Measurements from ENCODE around the gene SASS6. TPM values are rescaled to one million over a fixed set of nuclear protein-coding genes. Genes with fewer than 3 reads are reported as not detected.

The SASS6 gene
- total RNA-seq, 2 donors from 2014 or later = 1.6 to 2.1 TPM

DNA sequence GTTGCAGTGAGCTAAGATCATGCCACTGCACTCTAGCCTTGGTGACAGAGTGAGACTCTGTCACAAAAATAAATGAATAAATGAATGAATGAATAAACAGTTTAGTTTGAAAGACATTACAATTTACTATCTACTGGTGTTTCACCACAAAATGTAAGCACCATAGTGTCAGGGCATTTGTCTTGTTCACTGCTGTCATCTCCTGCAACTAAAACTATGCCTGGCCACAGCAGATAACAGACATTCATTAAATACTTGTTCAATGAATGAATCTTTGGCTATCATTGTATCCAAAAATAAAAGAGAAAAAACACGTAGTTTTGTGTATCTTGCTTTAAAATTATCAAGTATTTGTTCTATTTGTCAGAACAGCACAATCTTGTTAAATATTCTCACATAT, 32.5 kb downstream of the SASS6 start:
- intact Hi-C loops (cut with DNase I) = no loop called here
- 55 to 56% methylated on average over 1 of the region's 1 CpG for WGBS, 2 donors
- Histone ChIP-seq H3K27ac (no peak overlapping the region), H3K9me3 (no peaks in the 10 kb centered on the region), H3K27me3 (no peaks in the 10 kb centered on the region), H3K4me1 (no peaks in the 10 kb centered on the region), H3K36me3 (replicated peaks in 1 of 2; ENCODE audit: insufficient read depth in 1 of 2, low read depth in 2 of 2) (no peaks in the 10 kb centered on the region), H3K4me3 (no peak overlapping the region)
- no peak for TF ChIP-seq POLR2A (IDR thresholded peaks at IDR 0.05)
- TF ChIP-seq, protein P1, sequence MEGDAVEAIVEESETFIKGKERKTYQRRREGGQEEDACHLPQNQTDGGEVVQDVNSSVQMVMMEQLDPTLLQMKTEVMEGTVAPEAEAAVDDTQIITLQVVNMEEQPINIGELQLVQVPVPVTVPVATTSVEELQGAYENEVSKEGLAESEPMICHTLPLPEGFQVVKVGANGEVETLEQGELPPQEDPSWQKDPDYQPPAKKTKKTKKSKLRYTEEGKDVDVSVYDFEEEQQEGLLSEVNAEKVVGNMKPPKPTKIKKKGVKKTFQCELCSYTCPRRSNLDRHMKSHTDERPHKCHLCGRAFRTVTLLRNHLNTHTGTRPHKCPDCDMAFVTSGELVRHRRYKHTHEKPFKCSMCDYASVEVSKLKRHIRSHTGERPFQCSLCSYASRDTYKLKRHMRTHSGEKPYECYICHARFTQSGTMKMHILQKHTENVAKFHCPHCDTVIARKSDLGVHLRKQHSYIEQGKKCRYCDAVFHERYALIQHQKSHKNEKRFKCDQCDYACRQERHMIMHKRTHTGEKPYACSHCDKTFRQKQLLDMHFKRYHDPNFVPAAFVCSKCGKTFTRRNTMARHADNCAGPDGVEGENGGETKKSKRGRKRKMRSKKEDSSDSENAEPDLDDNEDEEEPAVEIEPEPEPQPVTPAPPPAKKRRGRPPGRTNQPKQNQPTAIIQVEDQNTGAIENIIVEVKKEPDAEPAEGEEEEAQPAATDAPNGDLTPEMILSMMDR (IDR thresholded peaks at IDR 0.05) = no peak
- ATAC-seq = no peak
- no peak for DNase-seq

DNA sequence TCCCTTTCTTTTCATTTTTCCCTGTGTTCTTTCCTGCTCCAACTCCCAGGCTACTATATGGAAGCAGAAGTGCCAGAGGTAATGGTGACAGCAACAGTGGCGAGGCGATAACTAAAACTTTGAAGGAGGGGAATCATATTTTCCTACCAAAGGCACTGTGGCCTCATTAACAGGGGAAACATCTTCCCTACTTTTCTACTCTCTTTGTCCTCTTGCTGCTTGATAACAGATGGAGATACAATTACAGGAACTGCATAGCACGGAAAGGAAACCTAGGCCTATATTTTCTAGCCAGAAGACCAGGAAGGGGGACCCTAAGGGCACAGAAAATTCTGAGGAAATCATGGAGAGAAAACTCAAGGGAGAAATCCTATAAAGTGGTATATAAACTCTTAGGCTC, 42.3 kb downstream of the SASS6 start:
- intact Hi-C loops (cut with DNase I) = no loop called here
- Histone ChIP-seq H3K4me3 (no peak overlapping the region), H3K27ac (no peak overlapping the region), H3K9me3 (no peaks in the 10 kb centered on the region), H3K4me1 (no peaks in the 10 kb centered on the region), H3K27me3 (no peaks in the 10 kb centered on the region), H3K36me3 (replicated peaks in 1 of 2; ENCODE audit: insufficient read depth in 1 of 2, low read depth in 2 of 2) (no peaks in the 10 kb centered on the region)
- TF ChIP-seq, protein P1 (IDR thresholded peaks at IDR 0.05) = no peak
- no peak for TF ChIP-seq POLR2A (IDR thresholded peaks at IDR 0.05)
- 92 to 94% methylated on average over 3 of the region's 3 CpGs for WGBS, 2 donors
- DNase-seq (no peak), ATAC-seq (no peak)

DNA sequence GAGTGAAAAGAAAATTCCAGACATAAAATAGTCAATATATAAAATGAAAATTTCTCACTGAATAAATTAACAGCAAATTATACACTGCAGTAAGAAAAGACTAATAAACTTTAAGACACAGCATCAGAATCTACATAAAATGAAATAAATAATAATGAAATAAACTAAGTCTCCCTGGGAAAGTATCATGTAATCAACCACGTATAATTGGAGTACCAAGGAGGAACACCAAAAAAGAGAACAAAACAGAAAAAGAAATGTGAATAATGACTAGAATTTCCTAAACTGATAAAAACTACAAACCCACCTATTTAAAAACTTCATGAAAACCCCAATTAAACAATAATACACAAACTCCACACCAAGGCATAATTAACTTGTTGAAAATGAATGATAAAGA, 43.6 kb downstream of the SASS6 start:
- Histone ChIP-seq H3K27me3 (no peaks in the 10 kb centered on the region), H3K27ac (no peak overlapping the region), H3K4me3 (no peak overlapping the region), H3K4me1 (no peaks in the 10 kb centered on the region), H3K36me3 (replicated peaks in 1 of 2; ENCODE audit: insufficient read depth in 1 of 2, low read depth in 2 of 2) (no peaks in the 10 kb centered on the region), H3K9me3 (no peaks in the 10 kb centered on the region)
- TF ChIP-seq POLR2A (IDR thresholded peaks at IDR 0.05) = no peak
- TF ChIP-seq, protein P1 (IDR thresholded peaks at IDR 0.05) = no peak
- DNase-seq (no peak), ATAC-seq (no peak)
- WGBS, 2 donors = 96 to 100% methylated on average over 1 of the region's 1 CpG
- intact Hi-C loops (cut with DNase I) = no loop called here

DNA sequence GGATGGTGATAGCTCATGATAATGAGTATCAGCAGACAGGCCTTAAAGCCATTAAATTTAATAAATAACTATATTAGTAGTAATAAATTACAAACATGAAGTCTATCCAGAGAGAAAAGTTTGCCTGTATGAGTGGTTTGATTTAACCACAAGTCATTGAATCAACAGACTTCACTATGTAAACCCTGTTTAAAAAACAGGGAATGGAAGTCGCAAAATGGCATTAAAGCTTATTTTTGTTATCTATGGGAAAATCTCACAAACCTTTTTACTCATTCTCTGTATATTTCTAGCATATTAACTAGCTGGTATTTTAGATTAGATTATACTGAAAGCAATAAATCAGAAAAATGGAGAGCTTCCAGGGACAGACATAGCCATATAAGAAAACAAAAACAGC, 45.3 kb downstream of the SASS6 start:
- H3K27me3 ChIP-seq = no peaks in the 10 kb centered on the region
- no peak overlapping the region for H3K4me3 ChIP-seq
- intact Hi-C loops (cut with DNase I) = no loop called here
- H3K27ac ChIP-seq = no peak overlapping the region
- TF ChIP-seq, protein P1 (IDR thresholded peaks at IDR 0.05) = no peak
- no peak for TF ChIP-seq POLR2A (IDR thresholded peaks at IDR 0.05)
- ATAC-seq (no peak), DNase-seq (no peak)
- no peaks in the 10 kb centered on the region for H3K36me3 ChIP-seq (replicated peaks in 1 of 2; ENCODE audit: insufficient read depth in 1 of 2, low read depth in 2 of 2)
- WGBS, 2 donors = 57 to 67% methylated on average over 1 of the region's 1 CpG
- H3K9me3 ChIP-seq = no peaks in the 10 kb centered on the region
- no peaks in the 10 kb centered on the region for H3K4me1 ChIP-seq

DNA sequence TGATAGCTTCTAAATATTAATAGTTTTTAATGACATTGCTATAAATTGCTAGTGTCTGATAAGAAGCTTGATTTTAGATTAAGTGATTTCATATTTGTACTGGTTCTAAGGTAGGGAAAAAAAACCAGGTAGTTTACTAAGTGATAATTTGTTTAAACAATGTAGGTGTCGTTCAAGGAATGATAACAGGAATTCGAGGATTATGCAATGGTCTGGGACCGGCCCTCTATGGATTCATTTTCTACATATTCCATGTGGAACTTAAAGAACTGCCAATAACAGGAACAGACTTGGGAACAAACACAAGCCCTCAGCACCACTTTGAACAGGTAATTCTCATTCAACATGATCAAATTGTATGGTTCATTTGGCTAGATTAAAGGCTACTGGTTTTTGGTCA, 52.4 kb downstream of the SASS6 start:
- peaks cover 8% of the 10 kb centered on the region for H3K4me1 ChIP-seq
- H3K27ac ChIP-seq = no peak overlapping the region
- H3K36me3 ChIP-seq (replicated peaks in 1 of 2; ENCODE audit: insufficient read depth in 1 of 2, low read depth in 2 of 2) = peaks cover 0 to 4% of the 10 kb centered on the region in 2 donors
- no peaks in the 10 kb centered on the region for H3K27me3 ChIP-seq
- TF ChIP-seq POLR2A (IDR thresholded peaks at IDR 0.05) = no peak
- TF ChIP-seq, protein P1 (IDR thresholded peaks at IDR 0.05) = no peak
- intact Hi-C loops (cut with DNase I) = no loop called here
- ATAC-seq (no peak), DNase-seq (no peak)
- no peak overlapping the region for H3K4me3 ChIP-seq
- 15 to 17% methylated on average over 3 of the region's 3 CpGs for WGBS, 2 donors
- no peaks in the 10 kb centered on the region for H3K9me3 ChIP-seq
